OCI-LY3 (cell line): Measurements from ENCODE around the gene MRTFA.
"Not testable (repeated sequence)": the region's sequence is repeated elsewhere in the genome, so short reads cannot be mapped to it uniquely, and the experiment has no call there.

Source experiments
- H2AFZ ChIP-seq: fragments of 200-600, 300-600 bp; shearing (Covaris generic); 2 replicates; pipeline ENCODE4 v1.6.0; 2014; ENCODE audit warnings: antibody characterized with exemption, low read depth, low read length
- H3K27ac ChIP-seq: fragments of 200-600, 300-600 bp; sonication (generic); 2 replicates; pipeline ENCODE4 v1.5.1; 2014; ENCODE audit warnings: mild to moderate bottlenecking, low read length, moderate library complexity, mixed read lengths
- H3K27me3 ChIP-seq: fragments of 200-600, 300-600 bp; sonication (generic); 2 replicates; pipeline ENCODE4 v1.6.1; 2014; ENCODE audit warnings: low read depth, low read length, mixed read lengths
- H3K36me3 ChIP-seq: fragments of 200-600, 300-600 bp; sonication (generic); replicated peaks from 2 replicates; pipeline ENCODE3; 2014; ENCODE audit warnings: low read depth, low read length, mixed read lengths
- H3K4me1 ChIP-seq: fragments of 300-600, 200-600 bp; sonication (generic); 2 replicates; pipeline ENCODE4 v1.6.1; 2014; ENCODE audit warnings: low read length, mixed read lengths
- H3K4me2 ChIP-seq: fragments of 200-600, 300-600 bp; sonication (generic); 2 replicates; pipeline ENCODE4 v1.6.1; 2014; ENCODE audit warnings: low read length, mixed read lengths
- H3K4me3 ChIP-seq: fragments of 300-600, 200-600 bp; sonication (generic); 2 replicates; pipeline ENCODE4 v1.5.1; 2014; ENCODE audit warnings: antibody characterized with exemption, mild to moderate bottlenecking, low read length, moderate library complexity
- H3K79me2 ChIP-seq: fragments of 300-600, 200-600 bp; shearing (Covaris generic); 2 replicates; pipeline ENCODE4 v1.6.1; 2014; ENCODE audit warnings: mild to moderate bottlenecking, low read length, mixed read lengths
- H3K9ac ChIP-seq: fragments of 300-600, 200-600 bp; shearing (Covaris generic); 2 replicates; pipeline ENCODE4 v1.6.0; 2014; ENCODE audit warnings: mild to moderate bottlenecking, low read length, moderate library complexity
- H3K9me3 ChIP-seq: fragments of 200-600, 300-600 bp; shearing (Covaris generic); 2 replicates; pipeline ENCODE4 v1.6.1; 2014; ENCODE audit warnings: low read length, mixed read lengths; ENCODE audit not compliant: insufficient read depth
- H4K20me1 ChIP-seq: fragments of 200-600, 300-600 bp; sonication (generic); 2 replicates; pipeline ENCODE4 v1.6.1; 2016; ENCODE audit warnings: low read length, mixed read lengths; ENCODE audit not compliant: insufficient read depth
- CTCF ChIP-seq: fragments of 200-600, 300-600 bp; sonication (generic); IDR thresholded peaks from 2 replicates; pipeline ENCODE4 v1.5.1; 2014; ENCODE audit warnings: antibody characterized with exemption, low read length, low read depth
- EZH2phosphoT487 ChIP-seq: fragments of 200-600 bp; shearing (Covaris generic); IDR thresholded peaks from 2 replicates; pipeline ENCODE4 v1.6.1; 2018; ENCODE audit warnings: antibody characterized with exemption, mixed run types, low read depth

MRTFA gene

GRCh38 chr22:40628354-40629042 is 8.0 kb downstream of the MRTFA start:
- peak overlapping the region; percentile 64 for H3K4me2 ChIP-seq

GRCh38 chr22:40627612-40628011 is 8.9 kb downstream of the MRTFA start:
- no peak for TF ChIP-seq EZH2phosphoT487
- no peak for TF ChIP-seq CTCF
- Histone ChIP-seq H3K4me1 (peaks cover 26% of the 10 kb centered on the region), H3K36me3 (peaks cover 6% of the 10 kb centered on the region), H3K27ac (no peak overlapping the region), H3K4me2 (peak overlapping the region; percentile 64), H3K9ac (no peak overlapping the region), H3K9me3 (peaks cover 2% of the 10 kb centered on the region; the same call in 1 of the 2 replicates), H3K79me2 (peaks cover 97% of the 10 kb centered on the region), H4K20me1 (peaks cover 43% of the 10 kb centered on the region), H2AFZ (no peak overlapping the region), H3K27me3 (no peaks in the 10 kb centered on the region), H3K4me3 (no peak overlapping the region)

More at GRCh38 chr22:40628354-40629042, 8.0 kb downstream of the MRTFA start:
- Histone ChIP-seq H4K20me1 (peaks cover 43% of the 10 kb centered on the region), H3K9ac (0 out of 2 replicates have a peak overlapping the region, but pooled peaks have one; percentile 0), H3K79me2 (peaks cover 97% of the 10 kb centered on the region), H3K27me3 (no peaks in the 10 kb centered on the region), H3K36me3 (peaks cover 9% of the 10 kb centered on the region), H2AFZ (no peak overlapping the region), H3K4me3 (peak overlapping the region; percentile 25), H3K27ac (peak overlapping the region; percentile 30), H3K9me3 (no peaks in the 10 kb centered on the region), H3K4me1 (peaks cover 30% of the 10 kb centered on the region)
- no peak for TF ChIP-seq EZH2phosphoT487
- TF ChIP-seq CTCF = no peak

- Histone ChIP-seq H3K79me2 (peaks cover 96% of the 10 kb centered on the region), H2AFZ (no peak overlapping the region), H3K4me2 (no peak overlapping the region), H3K36me3 (peaks cover 8% of the 10 kb centered on the region), H3K9me3 (peaks cover 4% of the 10 kb centered on the region; the same call in 1 of the 2 replicates), H3K27ac (no peak overlapping the region), H4K20me1 (peaks cover 45% of the 10 kb centered on the region), H3K27me3 (no peaks in the 10 kb centered on the region), H3K4me3 (no peak overlapping the region), H3K4me1 (peaks cover 25% of the 10 kb centered on the region), H3K9ac (no peak overlapping the region)
- TF ChIP-seq CTCF = no peak
- TF ChIP-seq EZH2phosphoT487 = no peak
Observed at GRCh38 chr22:40626851-40627250, 9.7 kb downstream of the MRTFA start.

GRCh38 chr22:40625794-40626193 is 10.7 kb downstream of the MRTFA start:
- not testable (repeated sequence) for H3K27ac ChIP-seq, H3K4me3 ChIP-seq, H3K27me3 ChIP-seq, H3K9ac ChIP-seq, H3K4me2 ChIP-seq, H3K9me3 ChIP-seq, H2AFZ ChIP-seq, H3K36me3 ChIP-seq
- Histone ChIP-seq H4K20me1 (peaks cover 44% of the 10 kb centered on the region), H3K4me1 (peaks cover 33% of the 10 kb centered on the region), H3K79me2 (peaks cover 96% of the 10 kb centered on the region)

GRCh38 chr22:40625281-40625680 is 11.2 kb downstream of the MRTFA start:
- Histone ChIP-seq H3K4me1 (peaks cover 33% of the 10 kb centered on the region), H4K20me1 (peaks cover 42% of the 10 kb centered on the region), H3K79me2 (peaks cover 96% of the 10 kb centered on the region)
- H3K9ac ChIP-seq, H3K4me2 ChIP-seq, H3K27ac ChIP-seq, H3K36me3 ChIP-seq, H3K27me3 ChIP-seq, H3K4me3 ChIP-seq, H3K9me3 ChIP-seq, H2AFZ ChIP-seq: not testable (repeated sequence)
